Keratinocyte (primary cell): ENCODE results near the gene LRRN4CL. TPM values are rescaled to one million over a fixed set of nuclear protein-coding genes. Genes with fewer than 3 reads are reported as not detected.
A peak's percentile ranks its signal among the peaks of the same experiment; 100 is the strongest.

Experiments used
- DNase-seq: peaks from one replicate; pipeline ENCODE4 v3.0.0-alpha.2; 2011; ENCODE audit warnings: low read depth, missing footprints, low spot score
- FAIRE-seq: peaks from 2 replicates; lab custom pipeline; 2011; peaks lifted over from hg19 to GRCh38; lab: Jason Lieb, UNC
- H2AFZ ChIP-seq: 2 replicates; pipeline ENCODE4 v1.6.0; 2012; ENCODE audit warnings: low read length, control low read depth, inconsistent platforms; ENCODE audit not compliant: control insufficient read depth
- H3K27ac ChIP-seq: 2 replicates; pipeline ENCODE4 v1.5.1; 2011; ENCODE audit warnings: low read length; ENCODE audit not compliant: control insufficient read depth, insufficient read depth
- H3K27me3 ChIP-seq: 3 replicates; pipeline ENCODE4 v1.6.0; 2011; ENCODE audit warnings: low read length; ENCODE audit not compliant: control insufficient read depth, insufficient read depth; ENCODE audit errors: extremely low read depth
- H3K36me3 ChIP-seq, 2 experiments: 2 replicates in 1 of 2; 3 replicates in 1 of 2; pipeline ENCODE4 v1.5.1; 2011; ENCODE audit warnings: low read length in 2 of 2, mild to moderate bottlenecking in 1 of 2; ENCODE audit not compliant: control insufficient read depth in 2 of 2, insufficient read depth in 2 of 2; ENCODE audit errors: extremely low read depth in 1 of 2
- H3K4me1 ChIP-seq: 3 replicates; pipeline ENCODE4 v1.5.1; 2011; ENCODE audit warnings: low read length; ENCODE audit not compliant: control insufficient read depth, insufficient read depth; ENCODE audit errors: extremely low read depth
- H3K4me2 ChIP-seq: 3 replicates; pipeline ENCODE4 v1.6.0; 2011; ENCODE audit warnings: low read depth, low read length; ENCODE audit not compliant: control insufficient read depth, insufficient read depth; ENCODE audit errors: extremely low read depth
- H3K4me3 ChIP-seq, 3 experiments: fragments of 200-600 bp in 1 of 3; sonication (generic) in 1 of 3; 2 replicates in 2 of 3; 3 replicates in 1 of 3; pipeline ENCODE4 v1.5.1; 2011 to 2016; ENCODE audit warnings: low read length in 3 of 3, mild to moderate bottlenecking in 3 of 3, control low read depth in 2 of 3, inconsistent platforms in 1 of 3, low read depth in 1 of 3, mixed read lengths in 1 of 3, mixed run types in 1 of 3, moderate library complexity in 1 of 3; ENCODE audit not compliant: control insufficient read depth in 2 of 3, insufficient read depth in 2 of 3; ENCODE audit errors: extremely low read depth in 1 of 3
- H3K79me2 ChIP-seq: 2 replicates; pipeline ENCODE4 v1.6.0; 2012; ENCODE audit warnings: low read length; ENCODE audit not compliant: control insufficient read depth, insufficient read depth
- H3K9ac ChIP-seq: 3 replicates; pipeline ENCODE4 v1.6.0; 2011; ENCODE audit warnings: low read length; ENCODE audit not compliant: control insufficient read depth, insufficient read depth; ENCODE audit errors: extremely low read depth
- H3K9me1 ChIP-seq: 3 replicates; pipeline ENCODE4 v1.6.0; 2011; ENCODE audit warnings: low read length; ENCODE audit not compliant: control insufficient read depth, insufficient read depth; ENCODE audit errors: extremely low read depth
- H3K9me3 ChIP-seq: 2 replicates; pipeline ENCODE4 v1.5.1; 2012; ENCODE audit warnings: low read depth, low read length; ENCODE audit not compliant: control insufficient read depth
- H4K20me1 ChIP-seq: 3 replicates; pipeline ENCODE4 v1.6.0; 2011; ENCODE audit warnings: low read length; ENCODE audit not compliant: control insufficient read depth, insufficient read depth; ENCODE audit errors: extremely low read depth
- EZH2 ChIP-seq: IDR thresholded peaks from one replicate; pipeline ENCODE4 v1.6.1; 2012; ENCODE audit warnings: inconsistent platforms, mild to moderate bottlenecking, low read length, moderate library complexity
- dilution Hi-C: fragments of 300-500 bp; cut with MboI; formaldehyde crosslinking; loops from one replicate; pipeline ENCODE4 v1.7.0; 2020; ENCODE audit warnings: low sequenced_read_pairs; ENCODE audit not compliant: extremely low pct_ligation_motif_present
- polyA plus RNA-seq, 5 experiments: library from polyadenylated mRNA; depleted of rRNA in 3 of 5; stranded (reverse) in 3 of 5; stranded (forward) in 1 of 5; unstranded in 1 of 5; fragments of >200 nt; gene quantifications; 1 replicate in 1 of 5; 2 replicates in 3 of 5; 3 replicates in 1 of 5; pipeline versions ENCODE4 v1.2.1 to v1.2.3, GENCODE V29; 2011 to 2012; ENCODE audit warnings: missing spikeins in 2 of 5, low read depth in 1 of 5, low replicate concordance in 1 of 5
- TF ChIP-seq, protein P1 (sequence below), 3 experiments: IDR thresholded peaks in 1 of 3; conservative IDR thresholded peaks in 1 of 3; optimal IDR thresholded peaks in 1 of 3; 2 replicates in 2 of 3; 3 replicates in 1 of 3; pipeline versions ENCODE3 to v1.5.1; 2011; ENCODE audit warnings: low read length in 3 of 3, mild to moderate bottlenecking in 3 of 3, moderate library complexity in 2 of 3, control low read depth in 1 of 3, inconsistent platforms in 1 of 3; ENCODE audit not compliant: insufficient read depth in 2 of 3; ENCODE audit errors: extremely low read depth in 1 of 3

The LRRN4CL gene
- polyA plus RNA-seq, 1 donor (not counting 4 experiments of a cell fraction or from before 2014, with no cell fraction given), result 0.08 TPM

DNA sequence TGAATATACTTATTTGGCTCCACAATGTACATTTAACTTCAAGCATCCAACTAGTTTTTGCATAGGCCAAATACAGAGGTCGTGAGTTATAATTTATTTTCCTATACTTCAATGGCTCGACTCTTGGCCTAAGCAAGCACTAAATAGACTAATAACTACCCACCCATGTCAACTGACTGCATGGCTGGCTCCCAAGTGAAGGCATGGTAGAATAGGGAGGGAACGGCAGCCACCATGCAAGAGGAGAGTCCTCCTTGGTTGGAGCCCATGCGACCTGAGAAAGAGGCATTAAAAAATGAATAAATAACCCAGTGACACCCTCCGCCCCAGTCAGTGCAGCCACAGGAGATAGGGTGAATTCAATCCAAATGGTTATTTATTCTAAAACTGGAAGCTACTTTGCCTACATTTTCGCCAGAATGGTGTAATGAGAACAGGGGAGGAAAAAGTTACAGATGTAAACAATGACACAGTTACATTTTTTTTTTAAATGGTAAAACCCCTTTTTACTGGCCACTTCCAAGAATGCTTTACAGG lies 23.0 kb upstream of the LRRN4CL start:
- Histone ChIP-seq H3K79me2 (peaks cover 17% of the 10 kb centered on the region), H4K20me1 (no peaks in the 10 kb centered on the region), H3K27me3 (no peaks in the 10 kb centered on the region), H3K27ac (no peak overlapping the region), H3K9ac (no peak overlapping the region), H3K36me3 (peaks cover 21 to 31% of the 10 kb centered on the region in 2 experiments), H3K9me1 (no peaks in the 10 kb centered on the region), H3K9me3 (no peaks in the 10 kb centered on the region), H3K4me1 (peaks cover 19% of the 10 kb centered on the region), H3K4me3 (no peak overlapping the region), H2AFZ (no peak overlapping the region), H3K4me2 (no peak overlapping the region)
- DNase-seq, result no peak
- TF ChIP-seq EZH2, result no peak
- TF ChIP-seq, protein P1, sequence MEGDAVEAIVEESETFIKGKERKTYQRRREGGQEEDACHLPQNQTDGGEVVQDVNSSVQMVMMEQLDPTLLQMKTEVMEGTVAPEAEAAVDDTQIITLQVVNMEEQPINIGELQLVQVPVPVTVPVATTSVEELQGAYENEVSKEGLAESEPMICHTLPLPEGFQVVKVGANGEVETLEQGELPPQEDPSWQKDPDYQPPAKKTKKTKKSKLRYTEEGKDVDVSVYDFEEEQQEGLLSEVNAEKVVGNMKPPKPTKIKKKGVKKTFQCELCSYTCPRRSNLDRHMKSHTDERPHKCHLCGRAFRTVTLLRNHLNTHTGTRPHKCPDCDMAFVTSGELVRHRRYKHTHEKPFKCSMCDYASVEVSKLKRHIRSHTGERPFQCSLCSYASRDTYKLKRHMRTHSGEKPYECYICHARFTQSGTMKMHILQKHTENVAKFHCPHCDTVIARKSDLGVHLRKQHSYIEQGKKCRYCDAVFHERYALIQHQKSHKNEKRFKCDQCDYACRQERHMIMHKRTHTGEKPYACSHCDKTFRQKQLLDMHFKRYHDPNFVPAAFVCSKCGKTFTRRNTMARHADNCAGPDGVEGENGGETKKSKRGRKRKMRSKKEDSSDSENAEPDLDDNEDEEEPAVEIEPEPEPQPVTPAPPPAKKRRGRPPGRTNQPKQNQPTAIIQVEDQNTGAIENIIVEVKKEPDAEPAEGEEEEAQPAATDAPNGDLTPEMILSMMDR (optimal IDR thresholded peaks at IDR 0.05 in 1 of 3, IDR thresholded peaks at IDR 0.05 in 1 of 3, conservative IDR thresholded peaks at IDR 0.05 in 1 of 3; ENCODE audit: extremely low read depth in 1 of 3, insufficient read depth in 2 of 3, low read length in 3 of 3), result no peak
- no peak for FAIRE-seq
- dilution Hi-C loops, result no loop called here

GRCh38 chr11:62710001-62710345 lies 20.6 kb upstream of the LRRN4CL start:
- no peaks in the 10 kb centered on the region for H3K27me3 ChIP-seq
- peak overlapping the region; percentile 93 for H2AFZ ChIP-seq
- peaks cover 14 to 27% of the 10 kb centered on the region in 2 experiments for H3K36me3 ChIP-seq
- no peaks in the 10 kb centered on the region for H3K9me1 ChIP-seq
- H3K4me1 ChIP-seq, result peaks cover 36% of the 10 kb centered on the region
- peak overlapping the region; percentile 23 to 84 (median 75) for H3K4me3 ChIP-seq
- H3K79me2 ChIP-seq, result no peaks in the 10 kb centered on the region
- H3K9ac ChIP-seq, result peak overlapping the region; percentile 88
- dilution Hi-C loops, result no loop called here
- peak overlapping the region; percentile 99 for H3K4me2 ChIP-seq
- no peak for TF ChIP-seq EZH2
- TF ChIP-seq, protein P1 (optimal IDR thresholded peaks at IDR 0.05 in 1 of 3, IDR thresholded peaks at IDR 0.05 in 1 of 3, conservative IDR thresholded peaks at IDR 0.05 in 1 of 3; ENCODE audit: extremely low read depth in 1 of 3, insufficient read depth in 2 of 3, low read length in 3 of 3), result no peak
- DNase-seq, result no peak
- peak overlapping the region; percentile 93 for H3K27ac ChIP-seq
- no peaks in the 10 kb centered on the region for H3K9me3 ChIP-seq
- no peaks in the 10 kb centered on the region for H4K20me1 ChIP-seq
- FAIRE-seq, result no peak
